Activated CD4-positive, alpha-beta T cell treated with anti-CD3 and anti-CD28 coated beads, Interleukin-2, Interleukin-4, amounts not matched to agents 100 ng/mL and 50 ng/mL, durations not matched to agents 16 hours and 8 hours (primary cell): ENCODE results near the gene EMILIN2.

Source experiments
- DNase-seq: peaks from one replicate; pipeline ENCODE4 v3.0.0-alpha.2; 2020; ENCODE audit warnings: low spot score

The EMILIN2 gene

DNA sequence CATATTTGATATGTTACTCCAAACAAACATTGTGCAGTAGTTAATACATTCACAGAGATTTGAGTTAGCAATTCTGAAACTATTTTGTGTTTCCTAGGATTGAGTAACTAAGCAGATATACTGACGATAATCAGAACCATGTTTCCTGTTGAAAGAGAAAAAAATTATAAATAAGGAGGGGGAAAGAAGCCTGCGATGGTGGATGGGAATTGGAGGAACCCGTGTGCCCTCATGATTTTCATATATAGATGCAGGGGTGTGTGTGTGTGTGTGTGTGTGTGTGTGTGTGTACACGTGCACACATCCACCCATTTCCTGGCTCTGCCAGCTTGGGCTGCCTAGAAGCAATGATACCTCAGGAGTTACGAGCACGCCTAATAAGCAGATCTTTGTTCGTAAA is 109.2 kb downstream of the EMILIN2 start:
- DNase-seq: no peak

DNA sequence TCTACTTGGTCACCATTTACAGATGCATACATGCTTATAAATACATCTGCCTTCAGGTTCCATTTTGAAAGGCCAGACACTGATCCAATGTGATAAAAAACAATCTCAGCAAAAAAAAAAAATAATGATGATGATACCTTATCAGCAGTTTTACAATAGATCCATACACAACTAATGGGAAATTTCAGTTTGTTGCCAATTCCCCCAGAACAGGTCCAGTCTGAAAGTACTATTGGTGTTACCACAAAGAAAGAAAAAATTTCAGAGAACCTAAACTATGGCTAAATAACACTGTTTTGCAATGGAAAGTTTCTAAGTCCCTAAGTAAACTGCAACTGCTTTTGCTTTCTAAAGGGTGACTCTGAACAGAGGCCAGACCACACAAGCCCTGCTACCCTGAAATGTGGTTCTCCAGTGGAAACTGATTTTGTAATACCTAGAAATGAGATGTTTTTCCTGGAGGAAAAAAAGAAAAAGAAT is 112.1 kb downstream of the EMILIN2 start:
- DNase-seq: peak; percentile 69

DNA sequence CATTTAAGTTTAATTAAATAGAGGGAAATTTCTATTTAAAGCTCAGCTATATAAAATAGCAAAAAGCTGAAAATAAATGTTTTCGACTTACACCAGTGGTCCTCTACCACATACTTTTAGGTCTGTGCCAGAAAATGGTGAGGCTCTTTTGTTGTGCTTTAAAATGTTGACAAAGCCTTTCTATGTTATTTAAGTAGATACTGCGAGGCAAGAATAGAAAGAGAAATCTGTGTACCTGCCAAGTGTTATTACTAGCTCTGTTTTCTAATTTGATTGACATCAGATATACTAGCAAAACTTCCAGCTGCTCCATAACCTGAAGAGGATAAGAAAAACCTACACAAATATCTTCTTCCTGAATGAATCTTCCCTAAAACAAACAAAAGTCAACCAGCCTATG is 112.5 kb downstream of the EMILIN2 start:
- no peak for DNase-seq

DNA sequence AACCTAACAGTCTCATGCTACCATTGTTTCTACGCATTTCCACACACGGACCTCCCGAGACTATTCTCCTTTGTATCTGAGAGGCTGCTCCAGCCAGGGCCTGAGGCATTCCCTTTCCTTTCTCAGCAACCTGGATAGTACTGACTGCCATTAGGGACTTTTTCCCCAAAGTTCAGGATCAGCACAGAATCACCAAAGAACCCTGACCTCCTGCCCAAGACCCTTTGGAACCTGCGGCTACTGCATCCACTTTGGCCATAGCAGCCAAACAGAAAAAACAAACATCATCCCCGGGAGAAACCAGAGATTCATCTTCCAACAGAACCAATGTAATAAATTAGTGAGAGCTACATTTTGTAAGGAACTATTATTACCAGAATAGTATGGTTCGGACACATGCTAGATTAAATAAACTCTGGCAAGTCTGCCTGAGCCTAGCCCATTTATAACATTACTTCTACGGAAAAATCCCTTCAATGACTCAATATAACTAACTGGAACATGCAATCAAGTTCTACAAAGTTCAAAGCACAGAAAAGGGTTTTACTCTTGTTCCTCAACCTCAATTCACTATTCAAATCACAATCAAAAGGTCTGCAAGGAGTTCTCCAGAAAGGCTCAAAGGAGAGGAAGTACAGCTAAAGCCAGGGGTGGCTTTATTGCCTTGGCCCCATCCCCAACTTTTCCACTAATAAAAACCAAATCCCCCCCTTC is 114.3 kb downstream of the EMILIN2 start:
- DNase-seq: no peak

DNA sequence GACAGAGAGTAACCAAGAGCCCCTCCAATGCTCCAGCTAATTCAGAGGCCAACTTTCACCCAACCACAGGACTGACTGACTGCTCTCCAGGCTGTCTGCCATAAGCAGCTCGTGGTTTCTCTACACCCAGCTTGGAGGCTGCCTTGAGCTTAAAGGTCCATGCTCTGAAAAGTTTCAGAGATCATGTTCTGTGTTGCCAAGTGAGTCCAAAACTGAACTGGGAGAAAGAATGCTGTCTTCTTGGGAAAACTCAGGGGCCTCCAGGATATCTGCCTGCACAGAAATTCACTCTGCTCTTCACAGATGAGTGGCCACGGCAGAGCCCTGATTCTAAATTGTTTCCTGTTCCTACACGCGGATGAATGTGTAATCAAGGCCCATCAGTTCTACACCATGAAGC is 115.0 kb downstream of the EMILIN2 start:
- no peak for DNase-seq

DNA sequence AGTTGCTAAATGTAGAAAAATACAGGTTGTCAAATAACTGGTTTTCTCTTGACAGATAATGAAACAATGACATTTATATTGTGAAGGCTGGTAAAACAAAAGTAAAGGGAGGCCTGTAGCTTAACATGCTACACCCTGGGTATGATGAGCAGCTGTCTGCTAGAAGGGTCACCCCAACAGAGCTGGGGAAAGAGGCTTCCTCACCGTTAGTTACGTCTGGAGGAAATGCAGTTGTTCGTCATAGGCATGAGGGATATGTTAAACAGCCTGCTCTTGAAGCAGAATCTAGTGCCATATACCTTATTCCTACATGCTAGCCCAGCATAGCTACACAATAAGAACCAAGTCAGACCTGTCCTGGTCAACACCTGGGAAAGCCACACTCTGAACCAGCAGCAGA is 116.2 kb downstream of the EMILIN2 start:
- peak; percentile 66 for DNase-seq

DNA sequence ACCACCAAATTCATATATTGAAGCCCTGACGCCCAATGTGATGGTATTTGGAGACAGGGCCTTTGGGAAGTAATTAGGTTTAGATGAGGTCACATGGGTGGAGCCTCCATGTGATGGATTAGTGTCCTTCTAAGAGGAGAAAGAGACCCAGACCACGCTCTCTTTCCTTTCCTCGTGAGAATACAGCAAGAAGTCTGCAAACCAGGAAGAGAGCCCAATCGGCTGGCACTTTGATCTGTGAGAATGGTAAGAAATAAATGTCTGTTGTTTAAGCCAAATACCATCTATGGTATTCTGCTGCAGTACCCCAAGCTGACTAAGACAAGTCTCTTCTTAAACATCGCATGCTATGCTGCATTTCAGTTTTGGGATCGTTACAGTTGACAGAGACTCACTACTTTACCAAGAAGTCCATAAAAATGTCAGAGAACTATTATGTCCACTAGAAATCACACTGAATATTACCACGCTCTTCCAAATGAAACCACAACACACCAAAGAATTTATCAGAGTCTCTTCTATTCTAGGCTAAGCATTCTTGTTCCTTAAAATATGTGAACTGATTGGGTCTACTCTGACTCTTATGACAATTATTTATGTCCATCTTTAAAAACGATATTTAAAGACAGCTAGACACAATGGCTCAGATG is 117.7 kb downstream of the EMILIN2 start:
- DNase-seq: no peak
